HEK293T (cell line): ENCODE results near the gene KLK2.

Source experiments
- CTCF ChIA-PET: fragments of 350-600 bp; formaldehyde crosslinking; extraction: SDS; loops from one replicate; lab custom pipeline; 2021; ENCODE audit warnings: antibody characterized with exemption, inconsistent platforms; lab: Yijun Ruan, JAX
- POLR2A ChIA-PET: fragments of 350-600 bp; formaldehyde crosslinking; extraction: SDS; loops from one replicate; lab custom pipeline; 2020; ENCODE audit warnings: antibody characterized with exemption, inconsistent platforms; lab: Yijun Ruan, JAX
- DNase-seq: peaks from one replicate; pipeline ENCODE4 v3.0.0; 2012; ENCODE audit warnings: mixed read lengths; ENCODE audit errors: extremely low spot score
- ARNT ChIP-seq: fragments of 450-650 bp; IDR thresholded peaks from 2 replicates; pipeline ENCODE4 v1.6.1; 2017; ENCODE audit warnings: mild to moderate bottlenecking
- BHLHE40 ChIP-seq: fragments of 450-650 bp; IDR thresholded peaks from 2 replicates; pipeline ENCODE4 v1.6.1; 2016; ENCODE audit warnings: mild to moderate bottlenecking, moderate library complexity, borderline replicate concordance
- CTBP1 ChIP-seq: fragments of 450-650 bp; IDR thresholded peaks from 2 replicates; pipeline ENCODE4 v1.6.1; 2016; ENCODE audit warnings: borderline replicate concordance
- ELF4 ChIP-seq: fragments of 450-650 bp; IDR thresholded peaks from 2 replicates; pipeline ENCODE4 v1.6.1; 2017; ENCODE audit warnings: antibody characterized with exemption
- FOXA1 ChIP-seq: fragments of 450-650 bp; IDR thresholded peaks from 2 replicates; pipeline ENCODE4 v1.6.1; 2016; ENCODE audit warnings: mild to moderate bottlenecking
- FOXK2 ChIP-seq: fragments of 450-650 bp; IDR thresholded peaks from 2 replicates; pipeline ENCODE4 v1.6.1; 2016; ENCODE audit warnings: mild to moderate bottlenecking
- FOXM1 ChIP-seq: fragments of 450-650 bp; IDR thresholded peaks from 2 replicates; pipeline ENCODE4 v1.6.1; 2017; ENCODE audit warnings: mild to moderate bottlenecking, borderline replicate concordance
- HDGF ChIP-seq: fragments of 450-650 bp; IDR thresholded peaks from 2 replicates; pipeline ENCODE4 v1.6.1; 2017; ENCODE audit warnings: antibody characterized with exemption, borderline replicate concordance
- L3MBTL2 ChIP-seq: fragments of 450-650 bp; conservative IDR thresholded peaks from 2 replicates; pipeline ENCODE4 v1.6.1; 2016; ENCODE audit warnings: mild to moderate bottlenecking
- LEF1 ChIP-seq: fragments of 450-650 bp; IDR thresholded peaks from 2 replicates; pipeline ENCODE4 v1.6.1; 2017; ENCODE audit warnings: mild to moderate bottlenecking, borderline replicate concordance
- NFRKB ChIP-seq: fragments of 450-650 bp; IDR thresholded peaks from 2 replicates; pipeline ENCODE4 v1.6.1; 2016; ENCODE audit warnings: mild to moderate bottlenecking, moderate library complexity
- PKNOX1 ChIP-seq: fragments of 450-650 bp; IDR thresholded peaks from 2 replicates; pipeline ENCODE4 v1.6.1; 2016
- SP1 ChIP-seq: fragments of 450-650 bp; IDR thresholded peaks from 2 replicates; pipeline ENCODE4 v1.6.1; 2017
- SUZ12 ChIP-seq: fragments of 450-650 bp; IDR thresholded peaks from 2 replicates; pipeline ENCODE4 v1.6.1; 2016; ENCODE audit warnings: mild to moderate bottlenecking
- TARDBP ChIP-seq: fragments of 450-650 bp; IDR thresholded peaks from 2 replicates; pipeline ENCODE4 v1.6.1; 2016
- ZNF384 ChIP-seq: fragments of 450-650 bp; IDR thresholded peaks from 2 replicates; pipeline ENCODE4 v1.6.1; 2016

KLK2 gene

DNA sequence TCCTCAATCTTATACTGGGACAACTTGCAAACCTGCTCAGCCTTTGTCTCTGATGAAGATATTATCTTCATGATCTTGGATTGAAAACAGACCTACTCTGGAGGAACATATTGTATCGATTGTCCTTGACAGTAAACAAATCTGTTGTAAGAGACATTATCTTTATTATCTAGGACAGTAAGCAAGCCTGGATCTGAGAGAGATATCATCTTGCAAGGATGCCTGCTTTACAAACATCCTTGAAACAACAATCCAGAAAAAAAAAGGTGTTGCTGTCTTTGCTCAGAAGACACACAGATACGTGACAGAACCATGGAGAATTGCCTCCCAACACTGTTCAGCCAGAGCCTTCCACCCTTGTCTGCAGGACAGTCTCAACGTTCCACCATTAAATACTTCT lies 22.5 kb upstream of the KLK2 start:
- CTCF ChIA-PET = no interaction called here
- TF ChIP-seq TARDBP (no peak), CTBP1 (no peak), SP1 (no peak), PKNOX1 (no peak), L3MBTL2 (no peak), ARNT (no peak)
- POLR2A ChIA-PET = no interaction called here

GRCh38 chr19:50851620-50852019 lies 21.6 kb upstream of the KLK2 start:
- TF ChIP-seq FOXM1 = no peak
- no peak for TF ChIP-seq BHLHE40
- no peak for TF ChIP-seq TARDBP
- TF ChIP-seq CTBP1 = no peak
- TF ChIP-seq FOXA1 = no peak
- TF ChIP-seq HDGF = no peak
- TF ChIP-seq ZNF384 = no peak
- no peak for TF ChIP-seq PKNOX1
- TF ChIP-seq SUZ12 = no peak
- no peak for TF ChIP-seq NFRKB
- TF ChIP-seq FOXK2 = no peak
- CTCF ChIA-PET = no interaction called here
- DNase-seq = no peak
- POLR2A ChIA-PET = no interaction called here

More for the DNA sequence above, 22.5 kb upstream of the KLK2 start:
- no peak for DNase-seq

DNA sequence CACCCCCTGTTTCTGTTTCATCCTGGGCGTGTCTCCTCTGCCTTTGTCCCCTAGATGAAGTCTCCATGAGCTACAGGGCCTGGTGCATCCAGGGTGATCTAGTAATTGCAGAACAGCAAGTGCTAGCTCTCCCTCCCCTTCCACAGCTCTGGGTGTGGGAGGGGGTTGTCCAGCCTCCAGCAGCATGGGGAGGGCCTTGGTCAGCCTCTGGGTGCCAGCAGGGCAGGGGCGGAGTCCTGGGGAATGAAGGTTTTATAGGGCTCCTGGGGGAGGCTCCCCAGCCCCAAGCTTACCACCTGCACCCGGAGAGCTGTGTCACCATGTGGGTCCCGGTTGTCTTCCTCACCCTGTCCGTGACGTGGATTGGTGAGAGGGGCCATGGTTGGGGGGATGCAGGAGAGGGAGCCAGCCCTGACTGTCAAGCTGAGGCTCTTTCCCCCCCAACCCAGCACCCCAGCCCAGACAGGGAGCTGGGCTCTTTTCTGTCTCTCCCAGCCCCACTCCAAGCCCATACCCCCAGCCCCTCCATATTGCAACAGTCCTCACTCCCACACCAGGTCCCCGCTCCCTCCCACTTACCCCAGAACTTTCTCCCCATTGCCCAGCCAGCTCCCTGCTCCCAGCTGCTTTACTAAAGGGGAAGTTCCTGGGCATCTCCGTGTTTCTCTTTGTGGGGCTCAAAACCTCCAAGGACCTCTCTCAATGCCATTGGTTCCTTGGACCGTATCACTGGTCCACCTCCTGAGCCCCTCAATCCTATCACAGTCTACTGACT lies 18.4 kb upstream of the KLK2 start, which contains the start of gene KLK3:
TSS of gene KLK3 (plus strand) at position 280 of the 775 bp plus-strand sequence. CDS start at position 321, 41 bp downstream.
- CTCF ChIA-PET = no interaction called here
- TF ChIP-seq SP1 (no peak), LEF1 (no peak), TARDBP (no peak), SUZ12 (no peak), PKNOX1 (no peak), FOXA1 (no peak), ELF4 (no peak), FOXM1 (no peak), NFRKB (no peak), CTBP1 (no peak), L3MBTL2 (no peak)
- no peak for DNase-seq
- POLR2A ChIA-PET = interaction anchor here (0.9 to 1.4 kb wide), 3 partner anchors 51 to 59 kb away, joined by 3 to 4 read pairs (median 3); no protein-coding TSS in a partner anchor

DNA sequence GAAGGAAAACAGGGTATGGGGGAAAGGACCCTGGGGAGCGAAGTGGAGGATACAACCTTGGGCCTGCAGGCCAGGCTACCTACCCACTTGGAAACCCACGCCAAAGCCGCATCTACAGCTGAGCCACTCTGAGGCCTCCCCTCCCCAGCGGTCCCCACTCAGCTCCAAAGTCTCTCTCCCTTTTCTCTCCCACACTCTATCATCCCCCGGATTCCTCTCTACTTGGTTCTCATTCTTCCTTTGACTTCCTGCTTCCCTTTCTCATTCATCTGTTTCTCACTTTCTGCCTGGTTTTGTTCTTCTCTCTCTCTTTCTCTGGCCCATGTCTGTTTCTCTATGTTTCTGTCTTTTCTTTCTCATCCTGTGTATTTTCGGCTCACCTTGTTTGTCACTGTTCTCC lies 15.9 kb upstream of the KLK2 start:
- DNase-seq = no peak
- ChIA-PET CTCF (no interaction called here), POLR2A (no interaction called here)
- no peak for TF ChIP-seq LEF1
- no peak for TF ChIP-seq HDGF
- TF ChIP-seq TARDBP = no peak
- no peak for TF ChIP-seq ELF4
- no peak for TF ChIP-seq FOXA1
- no peak for TF ChIP-seq PKNOX1
- TF ChIP-seq SP1 = no peak
- TF ChIP-seq FOXK2 = no peak

GRCh38 chr19:50858886-50859285 lies 14.4 kb upstream of the KLK2 start:
- no peak for DNase-seq
- ChIA-PET CTCF (no interaction called here), POLR2A (no interaction called here)
- TF ChIP-seq TARDBP (no peak), FOXA1 (no peak), FOXK2 (no peak), SP1 (no peak), LEF1 (no peak), BHLHE40 (no peak), L3MBTL2 (no peak)

DNA sequence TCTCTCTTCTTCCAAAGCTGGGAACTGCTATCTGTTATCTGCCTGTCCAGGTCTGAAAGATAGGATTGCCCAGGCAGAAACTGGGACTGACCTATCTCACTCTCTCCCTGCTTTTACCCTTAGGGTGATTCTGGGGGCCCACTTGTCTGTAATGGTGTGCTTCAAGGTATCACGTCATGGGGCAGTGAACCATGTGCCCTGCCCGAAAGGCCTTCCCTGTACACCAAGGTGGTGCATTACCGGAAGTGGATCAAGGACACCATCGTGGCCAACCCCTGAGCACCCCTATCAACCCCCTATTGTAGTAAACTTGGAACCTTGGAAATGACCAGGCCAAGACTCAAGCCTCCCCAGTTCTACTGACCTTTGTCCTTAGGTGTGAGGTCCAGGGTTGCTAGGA lies 13.4 kb upstream of the KLK2 start:
- DNase-seq = no peak
- ChIA-PET CTCF (interaction anchor here (0.6 kb wide), 1 partner anchor 265 kb away, joined by 3 read pairs; no protein-coding TSS in a partner anchor), POLR2A (no interaction called here)

More for the DNA sequence above, 13.4 kb upstream of the KLK2 start:
- TF ChIP-seq TARDBP (no peak), BHLHE40 (no peak), ARNT (no peak), ZNF384 (no peak), L3MBTL2 (no peak)
